CD14-positive monocyte (primary cell): ENCODE data around the gene SYS1. TPM values are rescaled to one million over a fixed set of nuclear protein-coding genes. Genes with fewer than 3 reads are reported as not detected.

Source experiments
- DNase-seq, 3 donors: peaks; one replicate each; pipeline ENCODE4 v3.0.0-alpha.2; 2011 to 2022
- H2AFZ ChIP-seq: 2 replicates; pipeline ENCODE4 v1.6.0; 2012; ENCODE audit warnings: mild to moderate bottlenecking, low read depth, low read length, inconsistent platforms; ENCODE audit not compliant: insufficient read depth, poor library complexity, severe bottlenecking
- H3K27ac ChIP-seq, 2 donors: 1 replicate in 1 of 2; 2 replicates in 1 of 2; pipeline ENCODE4 v1.5.1; 2012 to 2013; ENCODE audit warnings: low read length in 2 of 2, control low read depth in 1 of 2, inconsistent platforms in 1 of 2, low read depth in 1 of 2, mild to moderate bottlenecking in 1 of 2
- H3K27me3 ChIP-seq, 2 donors: one replicate each; pipeline versions ENCODE4 v1.6.0 to v1.6.1; 2011 to 2013; ENCODE audit warnings: low read length in 2 of 2; ENCODE audit not compliant: control insufficient read depth in 2 of 2, insufficient read depth in 2 of 2
- H3K36me3 ChIP-seq, 2 donors: replicated peaks in 1 of 2; 1 replicate in 1 of 2; 2 replicates in 1 of 2; pipeline versions ENCODE4 v1.5.1 to v1.6.1; 2012 to 2013; ENCODE audit warnings: low read length in 2 of 2, control low read depth in 1 of 2, inconsistent platforms in 1 of 2, mild to moderate bottlenecking in 1 of 2; ENCODE audit not compliant: insufficient read depth in 2 of 2, control insufficient read depth in 1 of 2
- H3K4me1 ChIP-seq, 2 donors: 1 replicate in 1 of 2; 2 replicates in 1 of 2; pipeline versions ENCODE4 v1.5.1 to v1.6.1; 2012 to 2013; ENCODE audit warnings: low read length in 2 of 2, control low read depth in 1 of 2, inconsistent platforms in 1 of 2, mild to moderate bottlenecking in 1 of 2, moderate library complexity in 1 of 2; ENCODE audit not compliant: insufficient read depth in 2 of 2, control insufficient read depth in 1 of 2
- H3K4me2 ChIP-seq: replicated peaks from 2 replicates; pipeline ENCODE3; 2012; ENCODE audit warnings: low read length, moderate library complexity, mild to moderate bottlenecking; ENCODE audit not compliant: poor library complexity, severe bottlenecking; ENCODE audit errors: extremely low read depth
- H3K4me3 ChIP-seq, 3 experiments: fragments of 200-600 bp in 1 of 3; sonication (generic) in 1 of 3; replicated peaks in 1 of 3; 1 replicate in 2 of 3; 2 replicates in 1 of 3; pipeline ENCODE4 v1.5.1; 2011 to 2013; ENCODE audit warnings: low read length in 3 of 3, mild to moderate bottlenecking in 3 of 3, control low read depth in 2 of 3, low read depth in 2 of 3, inconsistent platforms in 1 of 3, moderate library complexity in 1 of 3
- H3K79me2 ChIP-seq: 2 replicates; pipeline ENCODE4 v1.6.0; 2012; ENCODE audit warnings: mild to moderate bottlenecking, control low read depth, inconsistent platforms, low read length, moderate library complexity; ENCODE audit not compliant: insufficient read depth
- H3K9ac ChIP-seq: 2 replicates; pipeline ENCODE4 v1.6.0; 2017; ENCODE audit warnings: low read length, mild to moderate bottlenecking; ENCODE audit not compliant: insufficient read depth, poor library complexity, severe bottlenecking
- H3K9me3 ChIP-seq, 2 donors: replicated peaks in 1 of 2; 1 replicate in 1 of 2; 2 replicates in 1 of 2; pipeline versions ENCODE4 v1.5.1 to v1.6.1; 2012 to 2013; ENCODE audit warnings: low read length in 2 of 2, control low read depth in 1 of 2; ENCODE audit not compliant: control insufficient read depth in 1 of 2, insufficient read depth in 1 of 2
- H4K20me1 ChIP-seq: 2 replicates; pipeline ENCODE4 v1.6.0; 2012; ENCODE audit warnings: mild to moderate bottlenecking, low read length, control low read depth, moderate library complexity; ENCODE audit not compliant: insufficient read depth
- H3K27ac Mint-ChIP-seq, 7 donors: one replicate each; pipeline ENCODE4 v1.8.0; 2020; ENCODE audit warnings: mild to moderate bottlenecking in 7 of 7, mixed read lengths in 7 of 7, moderate library complexity in 6 of 7, inconsistent platforms in 2 of 7
- H3K27me3 Mint-ChIP-seq, 3 donors: one replicate each; pipeline ENCODE4 v1.8.0; 2021 to 2022; ENCODE audit warnings: low read depth in 3 of 3, mild to moderate bottlenecking in 3 of 3, mixed read lengths in 3 of 3, moderate library complexity in 3 of 3, inconsistent platforms in 1 of 3
- H3K36me3 Mint-ChIP-seq, 2 donors: one replicate each; pipeline ENCODE4 v1.8.0; 2020; ENCODE audit warnings: mixed read lengths in 2 of 2, inconsistent platforms in 1 of 2, mild to moderate bottlenecking in 1 of 2
- H3K4me1 Mint-ChIP-seq: one replicate; pipeline ENCODE4 v1.8.0; 2020; ENCODE audit warnings: mild to moderate bottlenecking, mixed read lengths
- H3K4me3 Mint-ChIP-seq, 2 donors: one replicate each; pipeline ENCODE4 v1.8.0; 2020; ENCODE audit warnings: mild to moderate bottlenecking in 2 of 2, mixed read lengths in 2 of 2, moderate library complexity in 1 of 2
- H3K9me3 Mint-ChIP-seq, 7 donors: one replicate each; pipeline ENCODE4 v1.8.0; 2020 to 2022; ENCODE audit warnings: mixed read lengths in 7 of 7, mild to moderate bottlenecking in 6 of 7, moderate library complexity in 6 of 7, inconsistent platforms in 2 of 7
- CTCF ChIP-seq: fragments of 200-600 bp; IDR thresholded peaks from one replicate; pipeline ENCODE4 v1.8.0; 2022; ENCODE audit warnings: antibody characterized with exemption, mild to moderate bottlenecking
- WGBS: methylation state at CpG from one replicate; pipeline ENCODE4 v1.1.5; 2013; ENCODE audit warnings: missing lambda C conversion rate; ENCODE audit not compliant: insufficient coverage; 5-methylcytosine and 5-hydroxymethylcytosine counted together
- intact Hi-C, 2 donors: fragments of 100-400 bp; cut with micrococcal nuclease; formaldehyde crosslinking; loops; one replicate each; pipeline versions ENCODE4 v1.15.0 to v1.15.1; 2023
- polyA plus RNA-seq, 3 donors: library from polyadenylated mRNA; depleted of rRNA in 1 of 3; unstranded in 2 of 3; stranded (reverse) in 1 of 3; fragments of 300-500 nt in 2 of 3; fragments of >200 nt in 1 of 3; fragmentation: Illumina TruSeq in 2 of 3; gene quantifications; 1 replicate in 2 of 3; 2 replicates in 1 of 3; pipeline ENCODE4 v1.2.3, GENCODE V29; 2012 to 2021

The SYS1 gene
- polyA plus RNA-seq, 3 donors = 16.8 to 23.1 (median 22.1) TPM

DNA sequence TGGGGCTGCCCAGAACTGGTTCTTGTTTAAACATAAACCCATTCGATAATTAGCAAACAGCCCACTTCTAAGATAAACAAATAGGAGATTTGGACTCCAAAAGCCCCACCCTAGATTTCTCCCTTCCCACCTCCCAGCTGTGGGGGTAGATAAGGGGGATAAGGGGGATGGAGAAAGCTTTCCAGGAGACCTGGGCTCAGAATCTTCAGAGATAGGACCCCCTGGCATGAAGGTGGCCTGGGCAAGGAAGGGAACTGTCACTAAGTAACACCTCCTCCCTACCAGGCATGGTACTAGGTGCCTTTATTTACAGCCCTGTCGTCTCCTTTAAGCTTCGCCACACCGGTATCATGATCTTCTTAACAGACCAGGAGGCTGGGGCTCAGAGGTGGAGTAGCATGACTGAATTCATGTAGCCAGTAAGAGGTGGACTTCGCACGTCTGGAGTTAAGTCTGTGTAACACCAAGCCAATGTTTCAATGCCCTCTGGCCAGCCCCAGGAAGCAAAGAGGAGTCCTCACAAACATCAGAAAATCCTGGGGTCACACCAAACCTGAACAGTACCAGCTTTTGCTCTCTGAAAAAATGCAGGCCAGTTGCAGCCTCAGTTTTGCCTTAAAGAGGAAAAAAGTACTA, 19.3 kb upstream of the SYS1 start:
- no peak overlapping the region for H2AFZ ChIP-seq
- no peaks in the 10 kb centered on the region for H4K20me1 ChIP-seq
- Mint-ChIP-seq H3K27ac (peak overlapping the region; percentile 57 to 90 (median 79)), H3K27me3 (peaks cover 7 to 21% (median 12%) of the 10 kb centered on the region in 3 donors), H3K4me1 (peaks cover 49% of the 10 kb centered on the region), H3K4me3 (no peak overlapping the region), H3K9me3 (peaks cover 0 to 3% (median 0%) of the 10 kb centered on the region in 7 donors), H3K36me3 (peaks cover 4 to 16% of the 10 kb centered on the region in 2 donors)
- H3K4me2 ChIP-seq = peak overlapping the region; percentile 57
- no peak overlapping the region for H3K9ac ChIP-seq
- peak overlapping the region in 1 of 3 experiments; percentile 36 for H3K4me3 ChIP-seq
- H3K27ac ChIP-seq = peak overlapping the region in 1 of 2 donors; percentile 69
- intact Hi-C loops = no loop called here
- peaks cover 29 to 51% of the 10 kb centered on the region in 2 donors for H3K4me1 ChIP-seq
- H3K79me2 ChIP-seq = peaks cover 8% of the 10 kb centered on the region
- no peaks in the 10 kb centered on the region for H3K9me3 ChIP-seq
- H3K36me3 ChIP-seq = no peaks in the 10 kb centered on the region
- 83% methylated on average over 2 of the region's 6 CpGs for WGBS
- H3K27me3 ChIP-seq = peaks cover 0 to 9% of the 10 kb centered on the region in 2 donors
- TF ChIP-seq CTCF = no peak
- DNase-seq = no peak

GRCh38 chr20:45344168-45344860, 18.6 kb upstream of the SYS1 start:
- H3K9me3 Mint-ChIP-seq = peaks cover 0 to 3% (median 0%) of the 10 kb centered on the region in 7 donors
- Histone ChIP-seq H3K4me3 (peak overlapping the region in 1 of 3 experiments; percentile 36), H3K4me1 (peaks cover 29 to 51% of the 10 kb centered on the region in 2 donors), H3K27ac (peak overlapping the region; percentile 11 to 69), H3K9ac (peak overlapping the region; percentile 38), H3K27me3 (peaks cover 0 to 9% of the 10 kb centered on the region in 2 donors), H3K4me2 (peak overlapping the region; percentile 57), H2AFZ (peak overlapping the region; percentile 31), H3K9me3 (no peaks in the 10 kb centered on the region), H3K79me2 (peaks cover 8% of the 10 kb centered on the region), H4K20me1 (no peaks in the 10 kb centered on the region), H3K36me3 (no peaks in the 10 kb centered on the region)
- intact Hi-C loops = no loop called here
- peak; percentile 82 to 94 (median 90) for DNase-seq
- H3K27ac Mint-ChIP-seq = peak overlapping the region; percentile 57 to 90 (median 80)
- no peak for TF ChIP-seq CTCF
- H3K36me3 Mint-ChIP-seq = peaks cover 4 to 16% of the 10 kb centered on the region in 2 donors
- peaks cover 50% of the 10 kb centered on the region for H3K4me1 Mint-ChIP-seq
- 38% methylated on average over 7 of the region's 9 CpGs for WGBS
- peak overlapping the region; percentile 24 to 82 for H3K4me3 Mint-ChIP-seq
- H3K27me3 Mint-ChIP-seq = peaks cover 10 to 23% (median 16%) of the 10 kb centered on the region in 3 donors
